Activated naive CD4-positive, alpha-beta T cell treated with anti-CD3 and anti-CD28 coated beads for 36 hours (primary cell): ENCODE data around the gene RAB21. TPM values are rescaled to one million over a fixed set of nuclear protein-coding genes. Genes with fewer than 3 reads are reported as not detected.

ENCODE experiments used
- CTCF ChIA-PET: fragments of 350-600 bp; sonication (Branson Sonifier 250); formaldehyde crosslinking; loops from one replicate; lab custom pipeline; 2021; ENCODE audit warnings: antibody characterized with exemption; lab: Charles Lee
- DNase-seq: peaks from one replicate; pipeline ENCODE4 v3.0.0-alpha.2; 2020
- H3K27ac Mint-ChIP-seq: one replicate; pipeline ENCODE4 v1.8.0; 2021; ENCODE audit warnings: mild to moderate bottlenecking, mixed read lengths
- H3K27me3 Mint-ChIP-seq: one replicate; pipeline ENCODE4 v1.8.0; 2021; ENCODE audit warnings: low read depth, mixed read lengths
- H3K36me3 Mint-ChIP-seq: one replicate; pipeline ENCODE4 v1.8.0; 2021; ENCODE audit warnings: low read depth, mixed read lengths
- H3K4me1 Mint-ChIP-seq: one replicate; pipeline ENCODE4 v1.8.0; 2021; ENCODE audit warnings: low read depth, mixed read lengths
- H3K4me3 Mint-ChIP-seq: one replicate; pipeline ENCODE4 v1.8.0; 2021; ENCODE audit warnings: mild to moderate bottlenecking, moderate library complexity, mixed read lengths
- H3K9me3 Mint-ChIP-seq: one replicate; pipeline ENCODE4 v1.8.0; 2021; ENCODE audit warnings: mixed read lengths
- intact Hi-C: fragments of 100-400 bp; cut with micrococcal nuclease; formaldehyde crosslinking; loops from one replicate; pipeline ENCODE4 v1.15.1; 2023
- total RNA-seq, 2 experiments: library from RNA; stranded (reverse); gene quantifications; one replicate each; pipeline ENCODE4 v1.2.3, GENCODE V29; 2021

RAB21 gene, protein sequence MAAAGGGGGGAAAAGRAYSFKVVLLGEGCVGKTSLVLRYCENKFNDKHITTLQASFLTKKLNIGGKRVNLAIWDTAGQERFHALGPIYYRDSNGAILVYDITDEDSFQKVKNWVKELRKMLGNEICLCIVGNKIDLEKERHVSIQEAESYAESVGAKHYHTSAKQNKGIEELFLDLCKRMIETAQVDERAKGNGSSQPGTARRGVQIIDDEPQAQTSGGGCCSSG
- 10 to 100 TPM; 76.3 to 80.3 TPM for total RNA-seq

DNA sequence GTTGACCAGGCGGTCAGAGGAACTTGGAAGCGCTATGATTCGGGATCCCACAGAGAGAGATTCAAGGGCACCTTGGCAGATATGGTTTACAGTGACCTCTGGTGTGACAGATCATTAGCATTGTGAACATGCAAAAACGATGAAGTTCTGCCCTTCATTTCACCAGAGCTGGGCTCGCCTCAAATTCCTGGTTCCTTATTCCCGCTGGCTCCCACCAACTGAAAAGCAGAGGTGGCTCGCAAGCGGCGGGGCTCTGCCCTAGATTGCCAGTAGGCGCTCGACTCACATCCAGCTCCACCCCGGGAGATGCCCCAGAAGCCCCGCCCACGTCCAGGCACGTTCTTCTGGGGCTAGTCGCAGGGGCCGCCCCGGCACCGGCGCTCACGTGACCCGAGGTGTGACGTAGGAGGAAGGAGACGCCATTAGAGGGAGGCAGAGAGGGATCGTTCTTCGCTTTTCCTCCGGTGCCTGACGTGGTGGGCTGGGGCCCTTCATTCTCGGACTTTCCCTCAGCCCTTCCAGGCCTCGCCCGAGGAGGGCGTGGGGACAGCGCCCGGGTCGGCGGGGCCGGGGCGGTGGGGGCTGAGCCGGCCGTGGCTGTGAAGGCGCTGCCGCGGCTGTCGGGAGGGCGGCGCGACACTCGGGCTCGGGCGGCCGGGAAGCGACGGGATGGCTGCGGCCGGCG, at the start of gene RAB21:
Gene RAB21, plus strand, starts transcription at position 403 of the 685 bp plus-strand sequence. Its CDS starts 267 bp downstream, at position 670.
- DNase-seq = peak; percentile 99
- H3K4me3 Mint-ChIP-seq = peak within 1 kb of the TSS; percentile 89
- H3K9me3 Mint-ChIP-seq = peaks cover 7% of the 10 kb centered on the region
- CTCF ChIA-PET = interaction anchor here (1.1 to 3.5 kb wide), 3 partner anchors 8 to 338 kb away, joined by 3 to 17 read pairs (median 9); no protein-coding TSS in a partner anchor
- H3K36me3 Mint-ChIP-seq = peaks cover 35% of the 10 kb centered on the region
- peak within 1 kb of the TSS; percentile 96 for H3K27ac Mint-ChIP-seq
- intact Hi-C loops = loop anchor here (1.0 to 5.0 kb wide), 8 partner anchors 9 to 1511 kb away; partner anchors contain the start of genes CNOT2, LGR5, TBC1D15 and TMEM19
- peaks cover 7% of the 10 kb centered on the region for H3K27me3 Mint-ChIP-seq
- H3K4me1 Mint-ChIP-seq = peaks cover 35% of the 10 kb centered on the region

DNA sequence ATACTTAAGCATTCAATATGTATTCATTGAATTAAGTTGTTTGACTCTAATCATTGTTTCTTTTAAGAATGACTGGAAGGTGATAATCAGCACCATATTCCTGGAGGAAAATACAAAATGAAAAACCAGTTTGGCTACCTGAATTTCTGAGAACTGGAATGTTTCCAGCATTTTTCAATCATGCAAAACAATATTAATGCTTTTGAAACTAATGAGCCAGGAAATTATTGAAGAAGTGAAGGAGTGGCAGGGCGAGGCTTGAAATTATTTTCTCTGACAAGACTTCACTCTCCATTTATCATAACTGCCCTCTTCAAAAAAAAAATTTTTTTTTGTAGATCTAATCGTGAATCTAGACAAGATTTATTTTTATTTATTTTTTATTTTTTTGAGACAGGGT, 49.7 kb upstream of the RAB21 start:
- H3K4me3 Mint-ChIP-seq = no peak overlapping the region
- H3K4me1 Mint-ChIP-seq = peaks cover 5% of the 10 kb centered on the region
- H3K27ac Mint-ChIP-seq = no peak overlapping the region
- H3K27me3 Mint-ChIP-seq = no peaks in the 10 kb centered on the region
- peaks cover 6% of the 10 kb centered on the region for H3K36me3 Mint-ChIP-seq
- CTCF ChIA-PET = no interaction called here
- intact Hi-C loops = no loop called here
- H3K9me3 Mint-ChIP-seq = no peaks in the 10 kb centered on the region
- DNase-seq = no peak

DNA sequence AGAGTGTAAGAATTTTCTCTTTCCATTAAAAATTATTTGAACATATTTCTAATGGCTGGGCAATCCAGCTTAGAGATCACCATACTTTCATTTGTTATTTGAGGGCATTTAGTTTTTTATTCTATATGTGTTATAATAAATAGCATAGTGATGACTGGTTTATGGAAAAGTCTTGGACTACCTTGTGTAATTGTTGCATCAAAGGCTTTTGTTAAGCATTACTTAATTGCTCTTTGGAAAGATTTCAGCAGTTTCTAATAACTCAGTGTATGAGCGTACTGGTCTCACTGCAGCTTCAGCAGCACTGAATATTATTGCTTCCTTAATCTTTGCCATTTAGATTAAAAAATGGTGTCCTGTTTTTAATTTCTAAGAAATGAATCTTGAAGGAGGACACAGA, 46.0 kb upstream of the RAB21 start:
- intact Hi-C loops = no loop called here
- Mint-ChIP-seq H3K27me3 (peaks cover 2% of the 10 kb centered on the region), H3K4me3 (no peak overlapping the region)

DNA sequence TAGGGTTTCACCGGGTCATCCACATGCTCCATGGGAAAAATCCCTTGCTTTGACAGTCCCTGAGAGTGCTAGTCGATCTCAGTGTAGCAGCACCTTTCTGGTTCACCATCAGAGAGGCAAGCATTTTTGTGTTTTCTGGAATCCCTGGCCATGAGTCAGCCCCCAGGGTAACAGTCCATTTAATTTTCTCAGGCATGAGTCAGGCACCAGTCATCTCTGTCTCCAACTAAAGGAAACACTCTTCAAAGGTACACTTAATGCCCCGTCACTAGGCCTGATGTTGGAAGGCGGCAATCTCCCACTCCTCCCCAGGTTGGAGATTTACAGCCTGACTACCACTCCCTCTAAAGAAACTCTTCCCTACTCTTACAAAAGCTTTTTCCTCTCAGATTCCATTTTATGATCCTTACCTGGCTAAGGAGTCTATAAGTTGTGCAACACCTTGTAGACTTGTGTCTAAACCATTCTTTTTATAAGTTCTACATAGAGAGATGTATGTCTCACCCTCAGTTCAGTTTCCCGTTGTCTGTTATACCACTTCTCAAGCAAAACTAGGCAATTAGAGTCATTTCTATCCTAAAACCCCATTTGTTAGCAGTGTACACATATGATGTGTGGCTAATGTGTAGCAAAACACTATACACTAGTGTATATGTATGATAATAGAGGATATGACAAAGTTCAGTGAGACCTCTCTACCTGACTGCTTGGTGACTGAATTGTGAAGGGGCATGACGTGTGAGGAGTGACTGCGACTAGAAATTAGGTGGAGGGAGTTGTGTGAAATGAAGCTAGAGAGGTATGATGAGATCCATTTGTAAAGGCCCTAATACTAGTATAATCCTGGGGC, 44.2 kb upstream of the RAB21 start:
- H3K36me3 Mint-ChIP-seq = peaks cover 4% of the 10 kb centered on the region
- no peak overlapping the region for H3K27ac Mint-ChIP-seq
- peaks cover 2% of the 10 kb centered on the region for H3K27me3 Mint-ChIP-seq
- H3K9me3 Mint-ChIP-seq = peaks cover 29% of the 10 kb centered on the region
- CTCF ChIA-PET = no interaction called here
- intact Hi-C loops = no loop called here
- H3K4me1 Mint-ChIP-seq = peaks cover 5% of the 10 kb centered on the region
- peak; percentile 13 for DNase-seq
- no peak overlapping the region for H3K4me3 Mint-ChIP-seq

More for the DNA sequence above, 46.0 kb upstream of the RAB21 start:
- no peak for DNase-seq
- Mint-ChIP-seq H3K27ac (no peak overlapping the region), H3K9me3 (peaks cover 17% of the 10 kb centered on the region), H3K36me3 (peaks cover 4% of the 10 kb centered on the region), H3K4me1 (peaks cover 5% of the 10 kb centered on the region)
- CTCF ChIA-PET = interaction anchor here (0.6 to 1.0 kb wide), 4 partner anchors 11 to 157 kb away, joined by 3 to 4 read pairs (median 3); no protein-coding TSS in a partner anchor

DNA sequence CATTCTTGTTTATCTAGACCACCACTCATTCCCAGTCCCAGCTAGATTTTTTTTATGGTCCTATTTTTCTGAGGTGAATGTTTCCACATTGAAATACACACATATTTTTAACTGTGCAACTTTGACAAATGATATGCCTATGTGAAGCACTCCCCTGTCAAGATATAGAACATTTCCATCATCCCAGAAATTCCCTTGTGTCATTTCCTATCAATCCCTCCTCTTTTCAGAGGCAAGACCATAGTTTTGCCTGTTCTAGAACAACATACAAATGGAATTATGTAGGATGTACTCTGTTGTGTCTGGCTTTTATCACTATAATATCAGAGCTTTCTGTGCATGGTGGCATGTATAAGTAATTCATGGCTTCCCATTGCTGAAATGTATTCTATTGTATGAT, 36.1 kb upstream of the RAB21 start:
- Mint-ChIP-seq H3K4me3 (no peak overlapping the region), H3K4me1 (no peaks in the 10 kb centered on the region), H3K27ac (no peak overlapping the region), H3K9me3 (peaks cover 17% of the 10 kb centered on the region), H3K27me3 (no peaks in the 10 kb centered on the region), H3K36me3 (no peaks in the 10 kb centered on the region)
- intact Hi-C loops = no loop called here
- CTCF ChIA-PET = no interaction called here
- DNase-seq = no peak

DNA sequence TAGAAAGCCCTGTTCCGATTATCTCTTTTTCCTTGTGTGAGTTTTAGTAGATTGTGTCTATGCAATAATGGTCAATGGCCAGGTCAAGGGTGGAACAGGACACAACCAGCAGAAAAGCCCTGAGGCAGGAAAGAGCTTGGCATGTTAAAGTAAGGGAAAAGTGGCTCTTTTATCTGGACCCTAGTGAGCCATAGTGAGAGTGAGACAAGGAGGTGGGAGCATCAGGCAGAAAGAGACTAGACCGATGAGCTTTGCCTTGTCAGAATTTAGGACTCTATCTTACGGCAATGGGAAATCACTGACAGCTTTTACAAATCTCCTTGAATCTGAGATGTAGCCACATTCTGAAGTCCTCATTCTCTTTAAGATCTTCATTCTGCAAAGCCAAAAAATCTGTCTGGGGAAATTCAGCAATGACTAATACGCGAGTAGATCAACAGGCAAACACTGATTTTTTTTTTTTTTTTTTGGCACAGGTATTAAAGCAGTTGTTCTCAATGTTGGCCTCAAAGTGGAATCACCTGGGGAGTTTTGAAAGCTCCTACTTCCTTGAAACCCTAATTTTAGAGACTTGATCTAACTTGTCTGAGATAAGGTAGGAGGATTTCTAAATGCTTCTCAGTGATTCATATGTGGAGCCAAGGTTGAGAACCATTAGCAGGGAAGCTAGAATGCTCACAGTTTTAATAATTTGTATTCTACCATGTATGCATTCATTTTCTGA, 34.9 kb upstream of the RAB21 start:
- Mint-ChIP-seq H3K36me3 (no peaks in the 10 kb centered on the region), H3K9me3 (peaks cover 9% of the 10 kb centered on the region), H3K27ac (no peak overlapping the region), H3K4me3 (no peak overlapping the region), H3K27me3 (no peaks in the 10 kb centered on the region), H3K4me1 (no peaks in the 10 kb centered on the region)
- CTCF ChIA-PET = interaction anchor here (0.6 kb wide), 1 partner anchor 16 kb away, joined by 3 read pairs; no protein-coding TSS in a partner anchor
- intact Hi-C loops = no loop called here
- no peak for DNase-seq

DNA sequence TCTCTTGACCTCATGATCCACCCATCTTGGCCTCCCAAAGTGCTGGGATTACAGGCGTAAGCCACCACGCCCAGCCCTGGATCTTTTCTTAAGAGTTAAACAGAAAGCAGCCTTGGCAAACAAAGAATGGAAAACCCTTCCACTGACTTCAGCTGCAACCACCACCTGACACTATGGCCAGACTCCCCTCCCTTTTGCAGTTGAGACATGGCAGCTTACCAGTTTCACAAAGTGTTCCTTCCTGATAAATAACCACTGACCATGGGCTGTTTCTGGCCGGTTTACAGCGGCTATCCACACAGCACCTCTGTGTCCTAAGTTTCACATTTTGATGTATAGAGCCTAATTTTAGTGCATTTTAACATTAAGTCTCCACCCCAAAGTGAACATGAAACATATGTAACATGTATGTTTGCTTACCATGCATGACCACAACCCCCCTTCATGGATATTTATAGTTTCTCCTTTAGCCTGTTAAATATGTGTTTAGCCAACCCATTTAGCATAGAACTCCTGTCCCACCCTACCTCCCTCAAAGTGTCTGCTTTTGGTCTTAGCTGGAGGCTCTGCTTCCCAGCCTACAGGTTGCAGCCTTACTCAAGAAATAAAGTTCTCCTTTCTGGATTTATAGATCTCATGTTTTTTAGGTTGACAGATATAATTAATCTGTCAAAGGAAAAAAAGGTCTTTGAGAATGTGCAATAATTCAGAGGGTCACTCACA, 32.7 kb upstream of the RAB21 start:
- DNase-seq = no peak
- no peak overlapping the region for H3K4me3 Mint-ChIP-seq
- H3K9me3 Mint-ChIP-seq = no peaks in the 10 kb centered on the region
- peaks cover 2% of the 10 kb centered on the region for H3K27me3 Mint-ChIP-seq
- no peak overlapping the region for H3K27ac Mint-ChIP-seq
- H3K36me3 Mint-ChIP-seq = no peaks in the 10 kb centered on the region
- CTCF ChIA-PET = no interaction called here
- intact Hi-C loops = no loop called here
- H3K4me1 Mint-ChIP-seq = no peaks in the 10 kb centered on the region

DNA sequence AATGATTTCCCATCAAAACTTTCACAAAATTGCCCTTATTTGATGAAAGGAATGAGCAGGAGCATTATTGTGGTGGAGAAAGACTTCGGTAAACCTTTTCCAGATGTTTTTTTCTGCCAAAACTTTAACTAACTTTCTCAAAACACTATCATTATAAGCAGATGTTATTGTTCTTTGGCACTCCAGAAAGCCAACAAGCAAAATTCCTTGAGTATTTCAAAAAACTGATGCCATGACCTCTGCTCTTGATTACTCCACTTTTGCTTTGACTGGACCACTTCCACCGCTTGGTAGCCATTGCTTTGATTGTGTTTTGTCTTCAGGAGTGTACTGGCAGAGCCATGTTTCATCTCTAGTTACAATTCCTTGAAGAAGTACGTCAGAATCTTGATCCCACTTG, 29.7 kb upstream of the RAB21 start:
- CTCF ChIA-PET = no interaction called here
- H3K27ac Mint-ChIP-seq = no peak overlapping the region
- no peak for DNase-seq
- intact Hi-C loops = no loop called here
- H3K27me3 Mint-ChIP-seq = peaks cover 2% of the 10 kb centered on the region
- no peaks in the 10 kb centered on the region for H3K4me1 Mint-ChIP-seq
- H3K9me3 Mint-ChIP-seq = no peaks in the 10 kb centered on the region
- H3K4me3 Mint-ChIP-seq = no peak overlapping the region
- no peaks in the 10 kb centered on the region for H3K36me3 Mint-ChIP-seq

DNA sequence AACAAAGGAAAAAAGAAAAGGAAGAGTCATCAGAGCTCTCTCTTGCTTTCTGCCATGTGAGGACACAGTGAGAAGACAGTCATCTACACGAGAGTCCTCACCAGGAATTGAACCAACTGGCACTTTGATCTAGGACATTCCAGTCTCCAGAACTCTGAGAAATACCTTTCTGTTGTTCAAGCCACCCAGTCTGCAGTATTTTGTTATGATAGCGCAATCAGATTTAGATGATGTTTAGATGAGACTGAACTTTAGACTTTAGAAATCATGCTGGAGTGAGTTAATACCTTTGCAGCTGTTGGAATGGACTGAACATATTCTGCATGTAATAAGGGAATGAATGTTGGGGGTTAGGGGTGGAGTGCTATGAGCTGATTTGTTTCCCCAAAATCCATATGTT, 28.1 kb upstream of the RAB21 start:
- H3K27ac Mint-ChIP-seq = no peak overlapping the region
- no peak for DNase-seq
- no peaks in the 10 kb centered on the region for H3K9me3 Mint-ChIP-seq
- intact Hi-C loops = no loop called here
- CTCF ChIA-PET = no interaction called here
- peaks cover 2% of the 10 kb centered on the region for H3K27me3 Mint-ChIP-seq
- no peak overlapping the region for H3K4me3 Mint-ChIP-seq
- H3K4me1 Mint-ChIP-seq = no peaks in the 10 kb centered on the region
- no peaks in the 10 kb centered on the region for H3K36me3 Mint-ChIP-seq

DNA sequence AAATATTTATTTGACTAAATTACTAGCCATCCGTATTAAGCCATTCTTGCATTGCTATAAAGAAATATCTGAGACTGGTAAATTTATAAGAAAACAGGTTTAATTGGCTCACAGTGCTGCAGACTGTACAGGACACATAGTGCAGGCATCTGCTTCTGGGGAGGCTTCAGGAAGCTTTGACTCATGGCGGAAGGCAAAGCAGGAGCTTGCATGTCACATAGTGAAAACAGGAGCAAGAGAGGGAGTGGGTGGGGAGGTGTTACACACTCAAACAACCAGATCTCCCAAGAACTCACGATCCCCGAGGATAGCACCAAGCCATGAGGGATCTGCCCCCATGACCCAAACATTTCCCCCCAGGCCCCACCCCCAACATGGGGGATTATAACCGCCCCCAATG, 26.7 kb upstream of the RAB21 start:
- no peak overlapping the region for H3K4me3 Mint-ChIP-seq
- no peaks in the 10 kb centered on the region for H3K4me1 Mint-ChIP-seq
- H3K27me3 Mint-ChIP-seq = peaks cover 2% of the 10 kb centered on the region
- H3K9me3 Mint-ChIP-seq = no peaks in the 10 kb centered on the region
- intact Hi-C loops = no loop called here
- H3K27ac Mint-ChIP-seq = no peak overlapping the region
- DNase-seq = no peak
- no peaks in the 10 kb centered on the region for H3K36me3 Mint-ChIP-seq
- CTCF ChIA-PET = no interaction called here

DNA sequence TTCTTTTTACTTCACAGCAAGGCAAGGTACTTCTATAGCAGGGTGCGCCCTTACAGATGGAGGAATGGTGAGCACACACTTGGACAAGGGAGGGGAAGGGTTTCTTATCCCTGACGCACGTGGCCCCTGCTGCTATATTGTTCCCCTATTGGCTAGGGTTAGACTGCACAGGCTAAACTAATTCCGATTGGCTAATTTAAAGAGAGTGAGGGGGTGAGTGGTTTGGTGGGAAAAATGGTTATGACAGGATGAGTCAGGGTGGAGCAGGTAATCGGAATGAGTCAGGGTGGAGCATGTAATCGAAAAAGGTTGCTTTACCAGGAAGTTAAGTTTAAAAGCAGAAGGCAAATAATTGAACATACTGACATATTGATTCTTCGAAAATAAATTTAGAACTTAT, 23.7 kb upstream of the RAB21 start:
- H3K9me3 Mint-ChIP-seq = no peaks in the 10 kb centered on the region
- no peak overlapping the region for H3K27ac Mint-ChIP-seq
- no peaks in the 10 kb centered on the region for H3K4me1 Mint-ChIP-seq
- H3K27me3 Mint-ChIP-seq = no peaks in the 10 kb centered on the region
- H3K36me3 Mint-ChIP-seq = no peaks in the 10 kb centered on the region
- CTCF ChIA-PET = interaction anchor here (1.2 kb wide), 1 partner anchor 16 kb away, joined by 3 read pairs; no protein-coding TSS in a partner anchor
- no peak overlapping the region for H3K4me3 Mint-ChIP-seq
- intact Hi-C loops = no loop called here
- DNase-seq = no peak
